Midbrain (tissue), 1 donor: ENCODE data around the gene PIGN.

Experiments used
- DNase-seq: peaks from one replicate; lab custom pipeline; 2025; lab: John Stamatoyannopoulos, UW

Gene PIGN

GRCh38 chr18:62109676-62110075, 77.2 kb downstream of the PIGN start:
- no peak for DNase-seq

- no peak for DNase-seq
Measured at GRCh38 chr18:62107881-62108280, 79.0 kb downstream of the PIGN start.

- DNase-seq = no peak
Measured at GRCh38 chr18:62106271-62106670, 80.6 kb downstream of the PIGN start.

DNA sequence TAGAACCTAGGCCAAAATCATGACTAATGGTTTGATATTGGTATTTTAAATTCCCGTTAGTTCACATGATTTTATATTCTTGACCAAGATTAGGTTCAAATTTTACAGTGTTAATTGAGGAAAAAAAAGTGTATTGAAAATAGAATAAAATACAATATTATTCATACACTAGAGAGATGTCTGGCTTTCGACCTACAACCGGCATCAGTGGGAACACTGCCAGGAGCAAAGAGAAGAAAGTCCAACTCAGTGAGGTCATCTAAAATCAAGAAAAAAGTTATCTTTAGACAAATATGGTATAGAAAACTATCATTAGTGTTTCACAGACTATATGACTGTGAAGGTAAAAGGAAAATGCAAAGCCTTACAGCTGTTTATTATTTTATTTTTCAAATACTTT, 81.5 kb downstream of the PIGN start:
- DNase-seq = no peak

DNA sequence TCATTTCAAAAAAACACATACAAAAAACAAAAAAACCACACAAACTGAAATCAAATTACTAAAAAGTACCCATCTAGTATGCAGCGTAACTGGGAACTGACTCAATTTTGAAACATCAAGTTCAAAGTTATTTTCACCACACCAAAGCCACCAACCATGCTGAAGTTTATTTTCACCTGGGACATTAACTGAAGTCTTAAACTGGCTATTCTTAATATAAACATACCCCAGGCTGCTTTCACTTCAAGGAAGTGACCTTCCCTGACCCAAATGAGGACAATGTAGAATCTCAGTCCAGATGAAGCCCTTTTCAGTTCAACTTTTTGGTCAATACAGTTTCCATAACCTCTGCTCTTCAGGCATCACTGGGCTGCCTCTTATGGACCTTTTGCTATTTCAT, 84.6 kb downstream of the PIGN start:
- no peak for DNase-seq

DNA sequence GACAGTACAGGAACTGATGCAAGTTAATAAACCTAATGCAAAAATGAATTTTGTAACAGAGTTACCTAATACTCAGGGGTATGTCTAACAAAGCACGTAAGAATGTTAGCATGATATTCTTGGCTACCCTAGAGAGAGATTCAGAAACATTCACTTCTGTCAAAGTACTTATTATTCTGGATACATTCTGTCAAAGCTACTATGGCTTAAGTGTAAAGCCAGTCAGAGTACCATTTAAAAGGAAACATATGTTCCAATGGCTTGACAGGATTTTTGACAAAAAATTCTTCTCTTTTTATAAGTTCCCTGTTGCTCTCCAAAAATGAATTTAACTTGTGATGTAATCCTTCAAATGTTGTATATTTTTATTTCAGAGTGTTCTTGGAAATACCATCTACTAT, 85.5 kb downstream of the PIGN start:
- no peak for DNase-seq

DNA sequence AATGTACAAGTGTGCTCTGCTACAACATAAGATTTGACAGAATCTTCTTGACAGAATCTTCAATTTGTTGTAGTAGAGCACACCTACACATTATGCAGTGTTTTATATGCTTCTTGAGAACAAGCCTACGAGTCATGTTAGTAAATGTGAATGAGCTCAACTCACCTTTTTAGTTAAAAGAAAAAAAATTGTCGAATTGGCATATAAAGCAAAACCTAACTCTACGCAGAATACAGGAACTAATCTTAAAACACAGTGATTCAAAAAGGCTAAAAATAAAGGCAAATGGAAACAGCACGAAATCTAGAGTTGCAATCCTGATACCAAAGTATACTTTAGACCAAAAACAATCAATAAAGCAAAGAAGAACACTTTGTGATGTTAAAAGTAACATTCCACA, 87.9 kb downstream of the PIGN start:
- no peak for DNase-seq

GRCh38 chr18:62097698-62098097, 89.2 kb downstream of the PIGN start:
- DNase-seq = no peak

DNA sequence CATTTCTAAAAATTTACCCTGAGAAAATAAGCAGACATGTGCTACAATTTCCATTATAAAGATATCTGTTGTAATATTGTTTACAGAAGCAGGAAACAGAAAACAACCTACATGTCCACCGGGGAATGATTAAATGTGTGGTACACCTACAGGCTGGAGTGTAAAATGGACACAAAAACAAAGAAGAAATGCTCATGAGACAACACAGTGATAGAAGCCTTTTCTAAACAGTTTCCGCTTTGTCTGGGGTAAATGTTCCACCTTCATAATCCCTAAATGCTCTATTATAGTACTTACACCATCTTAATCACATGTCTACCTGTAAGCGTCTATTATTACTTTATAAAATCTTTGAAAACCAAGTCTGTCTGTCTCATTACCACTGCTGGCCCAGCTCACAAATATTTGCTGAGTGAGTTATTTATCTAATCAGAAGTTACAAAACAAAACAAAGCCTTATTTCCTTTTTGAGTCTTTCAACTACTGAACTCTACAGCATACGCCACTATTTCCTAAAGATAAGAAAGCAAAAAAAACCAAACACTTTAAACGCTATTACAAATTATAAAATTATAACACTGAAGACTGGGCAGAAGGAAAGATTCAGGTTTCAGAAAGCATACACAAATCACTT, 95.3 kb downstream of the PIGN start:
- no peak for DNase-seq

DNA sequence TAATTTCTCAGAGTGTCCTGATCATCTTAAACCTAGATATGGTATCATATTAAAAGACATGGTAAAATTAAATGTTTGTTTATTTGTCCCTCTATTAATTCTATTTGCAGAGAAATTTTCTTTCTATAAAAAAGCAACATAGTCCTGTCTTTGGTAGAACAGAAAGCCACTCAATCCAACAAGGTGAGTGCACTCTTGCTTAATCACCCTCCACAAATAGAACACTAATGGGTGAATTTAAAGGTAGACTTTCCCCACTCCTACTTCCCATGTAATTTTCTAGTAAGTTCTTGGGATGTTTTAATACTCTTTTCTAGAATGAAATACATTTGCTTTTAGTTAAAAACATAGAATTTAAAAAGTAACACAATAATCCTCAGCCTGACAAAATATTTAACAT, 97.7 kb downstream of the PIGN start:
- no peak for DNase-seq

GRCh38 chr18:62088156-62088555, 98.7 kb downstream of the PIGN start:
- DNase-seq = no peak

DNA sequence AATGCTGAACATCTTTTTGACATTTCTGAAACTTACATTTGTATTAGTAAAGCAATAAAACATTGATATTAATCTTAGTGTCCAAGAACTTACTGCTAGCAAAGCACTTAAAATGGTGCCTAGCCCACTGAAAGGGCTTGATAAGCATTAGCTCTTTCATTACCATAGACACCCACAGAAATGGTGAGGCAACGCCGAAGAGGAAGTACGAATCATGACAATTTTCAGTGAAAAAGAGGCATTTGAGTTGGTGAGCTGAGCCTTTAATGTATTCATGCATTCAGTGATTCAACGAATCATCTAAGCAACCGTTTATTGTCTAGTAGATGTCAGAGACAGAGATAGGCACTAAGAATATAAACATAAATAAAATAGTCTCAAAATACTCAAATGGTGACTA, 101.1 kb downstream of the PIGN start:
- no peak for DNase-seq

DNA sequence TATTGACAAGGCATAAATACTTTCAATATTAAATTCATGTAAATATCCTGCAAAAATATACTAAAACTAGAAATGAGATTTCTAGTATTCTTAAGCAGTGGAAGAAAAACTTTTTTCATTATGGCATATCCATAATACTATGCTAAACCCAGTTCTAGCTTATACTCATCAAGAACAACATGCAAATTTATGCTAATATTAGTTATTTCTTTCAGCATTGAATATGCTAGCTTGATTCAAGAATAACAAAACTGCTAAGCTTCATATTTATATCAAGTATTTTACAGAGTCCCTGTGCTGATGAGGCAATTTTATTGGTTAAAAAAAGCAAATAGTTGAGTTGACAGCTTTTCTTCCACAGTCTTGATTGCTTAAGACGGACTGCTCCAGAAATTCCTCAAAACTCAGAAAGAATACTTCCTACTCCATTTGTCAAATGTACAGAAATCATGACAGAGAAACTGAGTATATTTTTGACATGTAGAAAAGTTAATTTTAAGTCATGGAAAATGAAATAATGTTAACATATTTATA, 105.0 kb downstream of the PIGN start:
- DNase-seq = no peak

GRCh38 chr18:62081248-62081647, 105.6 kb downstream of the PIGN start:
- no peak for DNase-seq

DNA sequence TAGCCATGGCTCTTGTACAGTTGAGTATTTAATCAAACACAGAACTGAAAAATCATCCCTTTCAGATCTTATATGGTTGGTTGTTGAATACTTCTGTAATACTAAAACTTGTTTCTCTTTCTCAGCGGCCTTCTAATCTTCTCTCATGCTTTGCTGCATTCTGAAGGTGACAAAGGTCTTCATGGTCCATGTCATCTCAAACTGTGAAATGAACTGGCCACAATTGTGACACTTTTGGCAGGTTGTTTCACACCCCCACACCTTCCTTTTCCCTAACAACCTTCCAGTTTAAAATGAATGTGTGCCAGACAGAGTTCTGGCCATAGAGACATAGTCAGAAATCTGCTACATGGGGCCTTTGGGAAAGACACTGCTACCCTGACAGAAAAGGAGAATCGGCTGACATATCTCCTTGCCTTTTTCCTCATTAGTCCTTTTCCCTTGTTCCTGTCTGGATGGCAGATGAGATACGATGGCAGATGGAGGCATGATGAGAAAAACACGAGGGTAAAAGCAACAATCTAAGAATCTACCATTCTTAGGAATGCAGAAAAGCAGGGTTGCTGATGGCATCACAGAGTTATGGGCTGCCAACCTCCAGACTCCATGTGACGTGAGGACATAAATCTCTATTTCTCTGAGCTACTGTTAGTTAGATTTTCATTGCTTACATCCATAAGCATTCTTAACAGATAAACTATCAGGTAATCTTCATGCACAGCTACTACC, 106.5 kb downstream of the PIGN start:
- DNase-seq = no peak

GRCh38 chr18:62073461-62074281, 113.2 kb downstream of the PIGN start:
- no peak for DNase-seq

DNA sequence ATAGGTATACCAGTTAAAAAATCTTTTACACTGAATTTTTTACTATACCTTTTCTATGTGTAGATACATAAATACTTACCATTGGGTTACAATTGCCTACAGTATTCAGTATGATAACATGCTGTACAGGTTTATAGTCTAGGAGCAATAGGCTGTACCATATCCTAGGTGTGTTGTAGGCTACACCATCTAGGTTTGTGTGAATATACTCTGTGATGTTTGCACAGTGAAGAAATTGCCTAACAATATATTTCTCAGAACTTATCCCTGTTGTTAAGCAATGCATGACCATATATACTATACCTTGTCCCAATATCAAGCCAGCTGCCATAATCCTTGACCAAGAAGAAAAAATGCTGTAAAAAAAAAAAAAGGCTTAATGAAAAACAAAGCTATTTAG, 114.5 kb downstream of the PIGN start:
- DNase-seq = no peak

- no peak for DNase-seq
Measured at GRCh38 chr18:62071071-62071470, 115.8 kb downstream of the PIGN start.

GRCh38 chr18:62070302-62070701, 116.6 kb downstream of the PIGN start:
- DNase-seq = no peak

DNA sequence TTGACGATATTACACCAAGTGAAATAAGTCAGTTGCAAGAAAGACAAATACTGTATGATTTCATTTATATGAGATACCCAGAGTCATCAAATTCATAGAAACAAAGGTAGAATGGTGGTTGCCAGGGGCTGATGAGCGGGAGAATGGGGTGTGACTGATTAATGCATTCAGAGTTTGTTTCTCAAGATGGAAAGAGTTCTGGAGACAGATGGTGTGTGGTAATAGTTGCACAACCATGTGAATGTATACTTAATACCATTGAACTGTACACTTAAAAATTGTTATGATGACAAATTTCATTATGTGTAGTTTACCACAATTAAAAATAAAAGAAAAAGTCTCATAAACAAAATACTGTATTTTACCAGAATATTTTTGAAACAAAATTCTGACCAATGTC, 117.3 kb downstream of the PIGN start:
- DNase-seq = no peak

- no peak for DNase-seq
Measured at GRCh38 chr18:62066102-62066818, 120.6 kb downstream of the PIGN start.

GRCh38 chr18:62064361-62064760, 122.5 kb downstream of the PIGN start:
- no peak for DNase-seq
